Middle frontal gyrus (tissue), 1 donor: Measurements from ENCODE around the gene PEX11G.
"Not testable (repeated sequence)": the region's sequence is repeated elsewhere in the genome, so short reads cannot be mapped to it uniquely, and the experiment has no call there.

ENCODE experiments used
- DNase-seq: peaks from one replicate; pipeline ENCODE4 v3.0.0-alpha.2; 2015; ENCODE audit warnings: low spot score; ENCODE audit errors: extremely low spot score

PEX11G gene

GRCh38 chr19:7434391-7434790, 54.4 kb downstream of the PEX11G start:
- no peak for DNase-seq

GRCh38 chr19:7433456-7433855, 55.4 kb downstream of the PEX11G start:
- not testable (repeated sequence) for DNase-seq

- no peak for DNase-seq
Measured at GRCh38 chr19:7429638-7430282, 59.1 kb downstream of the PEX11G start.

GRCh38 chr19:7428651-7429113, 60.2 kb downstream of the PEX11G start:
- DNase-seq = no peak

GRCh38 chr19:7427944-7428343, 60.9 kb downstream of the PEX11G start:
- no peak for DNase-seq

- DNase-seq = no peak
Measured at GRCh38 chr19:7426986-7427385, 61.8 kb downstream of the PEX11G start.
